Left lung (tissue), 10 donors: ENCODE results near the gene CD72. TPM values are rescaled to one million over a fixed set of nuclear protein-coding genes. Genes with fewer than 3 reads are reported as not detected.

ENCODE experiments used
- ATAC-seq: fragments of 200-7000 bp; cut with Tn5 transposase; one replicate; pipeline ENCODE4 v1.9.1; 2020; ENCODE audit warnings: moderate library complexity
- DNase-seq, 4 donors: peaks; one replicate each; pipeline ENCODE4 v3.0.0-alpha.2; 2013 to 2020
- H3K27ac ChIP-seq, 2 donors: fragments of 200-600 bp; sonication (generic) in 1 of 2; one replicate each; pipeline versions ENCODE4 v1.5.0 to v1.8.0; 2020 to 2021
- H3K27me3 ChIP-seq, 2 donors: fragments of 200-600 bp; sonication (generic) in 1 of 2; one replicate each; pipeline versions ENCODE4 v1.5.0 to v1.8.0; 2020 to 2021
- H3K36me3 ChIP-seq, 2 donors: fragments of 200-600 bp; sonication (generic) in 1 of 2; one replicate each; pipeline versions ENCODE4 v1.5.0 to v1.8.0; 2020 to 2021
- H3K4me1 ChIP-seq, 2 donors: fragments of 200-600 bp; one replicate each; pipeline ENCODE4 v1.8.0; 2021
- H3K4me3 ChIP-seq, 2 donors: fragments of 200-600 bp; sonication (generic) in 1 of 2; one replicate each; pipeline versions ENCODE4 v1.5.0 to v1.8.0; 2020 to 2021; ENCODE audit warnings: mild to moderate bottlenecking in 1 of 2
- H3K9me3 ChIP-seq, 2 donors: fragments of 200-600 bp; sonication (generic) in 1 of 2; one replicate each; pipeline versions ENCODE4 v1.5.0 to v1.8.0; 2020 to 2021
- CTCF ChIP-seq, 2 donors: fragments of 200-600 bp; sonication (generic) in 1 of 2; IDR thresholded peaks; one replicate each; pipeline versions ENCODE4 v1.5.0 to v1.8.0; 2021; ENCODE audit warnings: antibody characterized with exemption in 2 of 2
- intact Hi-C, 2 donors: fragments of 100-400 bp; cut with DNase I; formaldehyde crosslinking; loops; one replicate each; pipeline versions ENCODE4 v1.11.2 to v1.14.2; 2022
- polyA plus RNA-seq, 6 donors: library from polyadenylated mRNA; unstranded; fragments of 120-200 nt; gene quantifications; one replicate each; pipeline ENCODE4 v1.2.1, GENCODE V29; 2013; ENCODE audit not compliant: insufficient read length in 6 of 6
- total RNA-seq, 2 donors: library from RNA; stranded (reverse); fragmentation: NEBNext Ultra II Directional; extraction: Animal tissue kit (Norgen Biotek cat#: 25700); gene quantifications; one replicate each; pipeline ENCODE4 v1.2.1, GENCODE V29; 2021
- donor health status: DM: no; HTN: yes; CAD: no.
- donor health status: DM: no; HTN: no; CAD: no.

The CD72 gene
- total and polyA plus RNA-seq, 8 donors: 3.2 to 4.3 (median 3.7) TPM

- peaks cover 0 to 30% of the 10 kb centered on the region in 2 donors for H3K36me3 ChIP-seq
Observed at GRCh38 chr9:35605351-35606137, 12.7 kb downstream of the CD72 start.

GRCh38 chr9:35604578-35605350 lies 13.4 kb downstream of the CD72 start, which contains the start of gene TESK1:
TESK1 (plus strand) TSS chr9:35605262; CDS start chr9:35605620, 358 bp downstream.
- intact Hi-C loops: no loop called here
- peaks cover 21 to 38% of the 10 kb centered on the region in 2 donors for H3K4me1 ChIP-seq
- no peaks in the 10 kb centered on the region for H3K9me3 ChIP-seq
- peak; percentile 66 for ATAC-seq
- peaks cover 0 to 25% of the 10 kb centered on the region in 2 donors for H3K36me3 ChIP-seq
- DNase-seq: peak; percentile 46 to 95 (median 76)
- H3K27ac ChIP-seq: peak within 1 kb of the TSS; percentile 92 to 94
- H3K27me3 ChIP-seq: no peaks in the 10 kb centered on the region
- TF ChIP-seq CTCF (IDR thresholded peaks at IDR 0.05): no peak
- peak within 1 kb of the TSS; percentile 57 to 70 for H3K4me3 ChIP-seq

More at GRCh38 chr9:35605351-35606137, 12.7 kb downstream of the CD72 start:
- peaks cover 21 to 35% of the 10 kb centered on the region in 2 donors for H3K4me1 ChIP-seq
- H3K9me3 ChIP-seq: no peaks in the 10 kb centered on the region
- H3K27me3 ChIP-seq: no peaks in the 10 kb centered on the region
- peak overlapping the region; percentile 57 to 70 for H3K4me3 ChIP-seq
- ATAC-seq (no peak), DNase-seq (peak in 2 of 4 donors; percentile 16 to 83)
- TF ChIP-seq CTCF (IDR thresholded peaks at IDR 0.05): no peak
- intact Hi-C loops: no loop called here
- peak overlapping the region in 1 of 2 donors; percentile 71 for H3K27ac ChIP-seq

- intact Hi-C loops: no loop called here
- Histone ChIP-seq H3K9me3 (no peaks in the 10 kb centered on the region), H3K27me3 (no peaks in the 10 kb centered on the region), H3K4me3 (peak overlapping the region; percentile 55 to 70), H3K36me3 (peaks cover 0 to 18% of the 10 kb centered on the region in 2 donors), H3K4me1 (peaks cover 21 to 38% of the 10 kb centered on the region in 2 donors), H3K27ac (peak overlapping the region; percentile 92 to 94)
- peak; percentile 89 to 97 for TF ChIP-seq CTCF (IDR thresholded peaks at IDR 0.05)
- peak; percentile 93 for ATAC-seq
- peak; percentile 99 to 100 (median 100) for DNase-seq
Observed at GRCh38 chr9:35603986-35604577, 14.1 kb downstream of the CD72 start.

GRCh38 chr9:35603506-35603985 lies 14.7 kb downstream of the CD72 start:
- TF ChIP-seq CTCF (IDR thresholded peaks at IDR 0.05): no peak
- ATAC-seq (peak; percentile 7), DNase-seq (peak in 2 of 4 donors; percentile 63 to 86)
- no peaks in the 10 kb centered on the region for H3K27me3 ChIP-seq
- peaks cover 0 to 13% of the 10 kb centered on the region in 2 donors for H3K36me3 ChIP-seq
- no peaks in the 10 kb centered on the region for H3K9me3 ChIP-seq
- peak overlapping the region; percentile 82 to 94 for H3K27ac ChIP-seq
- intact Hi-C loops: no loop called here
- peak overlapping the region; percentile 23 to 70 for H3K4me3 ChIP-seq
- peaks cover 21 to 38% of the 10 kb centered on the region in 2 donors for H3K4me1 ChIP-seq
